H1 (cell line): ENCODE measurements around the gene SQOR. TPM values are rescaled to one million over a fixed set of nuclear protein-coding genes. Genes with fewer than 3 reads are reported as not detected.
"Not testable (repeated sequence)": the region's sequence is repeated elsewhere in the genome, so short reads cannot be mapped to it uniquely, and the experiment has no call there.

ENCODE experiments used
- CTCF ChIA-PET: fragments of 300-600 bp; sonication (Branson Sonifier 250); formaldehyde crosslinking; loops from one replicate; lab custom pipeline; 2021; ENCODE audit not compliant: partially characterized antibody; lab: Charles Lee
- POLR2A ChIA-PET: fragments of 300-600 bp; sonication (Branson Sonifier 250); formaldehyde crosslinking; loops from one replicate; lab custom pipeline; 2021; ENCODE audit warnings: inconsistent platforms; ENCODE audit not compliant: partially characterized antibody; lab: Charles Lee
- DNase-seq, 2 experiments: peaks; one replicate each; pipeline versions ENCODE4 v3.0.0 to v3.0.0-alpha.2; 2010 to 2022; ENCODE audit warnings: low spot score in 2 of 2, low read depth in 1 of 2, mixed read lengths in 1 of 2
- FAIRE-seq: peaks from 2 replicates; lab custom pipeline; 2011; peaks lifted over from hg19 to GRCh38; lab: Jason Lieb, UNC
- H2AFZ ChIP-seq: 2 replicates; pipeline ENCODE4 v1.8.1; 2012; ENCODE audit warnings: low read length, inconsistent platforms
- H2AK5ac ChIP-seq: 2 replicates; pipeline ENCODE4 v1.6.1; 2013; ENCODE audit warnings: low read depth, low read length
- H2BK120ac ChIP-seq: replicated peaks from 2 replicates; pipeline ENCODE3; 2013; ENCODE audit warnings: low read depth, low read length, inconsistent platforms
- H2BK12ac ChIP-seq: 2 replicates; pipeline ENCODE4 v1.6.1; 2013; ENCODE audit warnings: low read depth, low read length
- H2BK15ac ChIP-seq: 2 replicates; pipeline ENCODE4 v1.6.1; 2013; ENCODE audit warnings: low read length
- H2BK20ac ChIP-seq: 2 replicates; pipeline ENCODE4 v1.6.1; 2013; ENCODE audit warnings: low read length
- H2BK5ac ChIP-seq: 2 replicates; pipeline ENCODE4 v1.6.1; 2013; ENCODE audit warnings: low read depth, low read length
- H3K14ac ChIP-seq: 2 replicates; pipeline ENCODE4 v1.6.1; 2013; ENCODE audit warnings: inconsistent platforms; ENCODE audit not compliant: insufficient read length
- H3K18ac ChIP-seq: 2 replicates; pipeline ENCODE4 v1.6.1; 2013; ENCODE audit warnings: low read length; ENCODE audit errors: extremely low read depth
- H3K23ac ChIP-seq: 2 replicates; pipeline ENCODE4 v1.6.1; 2013; ENCODE audit warnings: inconsistent platforms; ENCODE audit not compliant: insufficient read length
- H3K23me2 ChIP-seq: 2 replicates; pipeline ENCODE4 v1.6.1; 2013; ENCODE audit warnings: low read depth, low read length
- H3K27ac ChIP-seq: 2 replicates; pipeline ENCODE4 v1.6.1; 2011; ENCODE audit warnings: low read depth, low read length, inconsistent platforms
- H3K27me3 ChIP-seq, 4 experiments: replicated peaks in 1 of 4; 1 replicate in 1 of 4; 2 replicates in 3 of 4; pipeline versions ENCODE4 v1.6.1 to v1.8.1; 2011 to 2013; ENCODE audit warnings: low read length in 3 of 4, mild to moderate bottlenecking in 3 of 4, inconsistent platforms in 2 of 4, mixed read lengths in 2 of 4, moderate library complexity in 1 of 4; ENCODE audit not compliant: control insufficient read depth in 3 of 4, insufficient read depth in 3 of 4; ENCODE audit errors: extremely low read depth in 1 of 4
- H3K36me3 ChIP-seq, 4 experiments: 2 replicates each; pipeline versions ENCODE4 v1.6.1 to v1.8.1; 2011 to 2013; ENCODE audit warnings: mild to moderate bottlenecking in 4 of 4, low read length in 3 of 4, moderate library complexity in 2 of 4, control low read depth in 1 of 4, inconsistent platforms in 1 of 4; ENCODE audit not compliant: insufficient read depth in 4 of 4, control insufficient read depth in 2 of 4
- H3K4ac ChIP-seq: replicated peaks from 2 replicates; pipeline ENCODE3; 2013; ENCODE audit warnings: low read length, low read depth, mixed read lengths, inconsistent platforms; ENCODE audit not compliant: insufficient read length
- H3K4me1 ChIP-seq, 4 experiments: replicated peaks in 1 of 4; 1 replicate in 1 of 4; 2 replicates in 3 of 4; pipeline versions ENCODE4 v1.6.1 to v1.8.1; 2011 to 2013; ENCODE audit warnings: low read length in 3 of 4, inconsistent platforms in 2 of 4, mixed read lengths in 1 of 4; ENCODE audit not compliant: insufficient read depth in 4 of 4, control insufficient read depth in 3 of 4
- H3K4me2 ChIP-seq, 2 experiments: 2 replicates each; pipeline versions ENCODE4 v1.6.1 to v1.8.1; 2011 to 2013; ENCODE audit warnings: low read depth in 2 of 2, low read length in 2 of 2, control low read depth in 1 of 2, inconsistent platforms in 1 of 2, mild to moderate bottlenecking in 1 of 2; ENCODE audit not compliant: insufficient read depth in 1 of 2
- H3K4me3 ChIP-seq, 4 experiments: fragments of 200-600, 300-600 bp in 1 of 4; sonication (generic), shearing (Covaris generic), sonication (Bioruptor Twin) in 1 of 4; 2 replicates each; pipeline versions ENCODE4 v1.5.1 to v1.8.1; 2011 to 2016; ENCODE audit warnings: low read length in 4 of 4, low read depth in 3 of 4, control low read depth in 2 of 4, inconsistent platforms in 2 of 4, mild to moderate bottlenecking in 2 of 4, mixed read lengths in 1 of 4, moderate library complexity in 1 of 4; ENCODE audit not compliant: insufficient read depth in 2 of 4; ENCODE audit errors: extremely low read depth in 1 of 4
- H3K56ac ChIP-seq: replicated peaks from 2 replicates; pipeline ENCODE3; 2013; ENCODE audit warnings: low read depth, mild to moderate bottlenecking, mixed read lengths, low read length, inconsistent platforms; ENCODE audit not compliant: insufficient read length
- H3K79me1 ChIP-seq: 2 replicates; pipeline ENCODE4 v1.6.1; 2013; ENCODE audit warnings: low read depth, low read length, control low read depth
- H3K79me2 ChIP-seq, 2 experiments: 2 replicates each; pipeline versions ENCODE4 v1.6.1 to v1.8.1; 2012 to 2013; ENCODE audit warnings: low read length in 2 of 2, mild to moderate bottlenecking in 2 of 2, inconsistent platforms in 1 of 2; ENCODE audit not compliant: insufficient read depth in 2 of 2, control insufficient read depth in 1 of 2
- H3K9ac ChIP-seq, 4 experiments: replicated peaks in 1 of 4; 1 replicate in 1 of 4; 2 replicates in 3 of 4; pipeline versions ENCODE4 v1.6.1 to v1.8.1; 2011 to 2013; ENCODE audit warnings: low read depth in 3 of 4, low read length in 3 of 4, control low read depth in 2 of 4, mild to moderate bottlenecking in 2 of 4, moderate library complexity in 2 of 4, inconsistent platforms in 1 of 4; ENCODE audit errors: extremely low read depth in 1 of 4
- H3K9me3 ChIP-seq, 2 experiments: 2 replicates each; pipeline versions ENCODE4 v1.6.1 to v1.8.1; 2012 to 2013; ENCODE audit warnings: mild to moderate bottlenecking in 2 of 2, moderate library complexity in 2 of 2, control low read depth in 1 of 2, inconsistent platforms in 1 of 2, low read depth in 1 of 2, low read length in 1 of 2, mixed read lengths in 1 of 2; ENCODE audit not compliant: insufficient read depth in 2 of 2
- H4K20me1 ChIP-seq, 2 experiments: replicated peaks in 1 of 2; 2 replicates each; pipeline versions ENCODE3 to v1.8.1; 2011 to 2013; ENCODE audit warnings: inconsistent platforms in 2 of 2, low read length in 2 of 2, mild to moderate bottlenecking in 1 of 2; ENCODE audit not compliant: insufficient read depth in 2 of 2, control insufficient read depth in 1 of 2
- H4K5ac ChIP-seq: 2 replicates; pipeline ENCODE4 v1.6.1; 2013; ENCODE audit warnings: low read length, low read depth, mixed read lengths, inconsistent platforms; ENCODE audit not compliant: insufficient read length
- H4K8ac ChIP-seq: 2 replicates; pipeline ENCODE4 v1.8.0; 2013; ENCODE audit warnings: mild to moderate bottlenecking, moderate library complexity, low read length, inconsistent platforms; ENCODE audit not compliant: insufficient read depth; ENCODE audit errors: extremely low read depth
- H4K91ac ChIP-seq: replicated peaks from 2 replicates; pipeline ENCODE3; 2013; ENCODE audit warnings: low read length, mixed read lengths, inconsistent platforms; ENCODE audit not compliant: insufficient read length
- HDAC2 ChIP-seq, 2 experiments: fragments of 300-600 bp in 1 of 2; sonication (generic) in 1 of 2; IDR thresholded peaks; 2 replicates each; pipeline ENCODE4 v1.6.1; 2011 to 2012; ENCODE audit warnings: low read depth in 2 of 2, low read length in 2 of 2, mild to moderate bottlenecking in 2 of 2, moderate library complexity in 2 of 2, borderline replicate concordance in 1 of 2, inconsistent platforms in 1 of 2
- JUND ChIP-seq: IDR thresholded peaks from 2 replicates; pipeline ENCODE4 v1.6.1; 2011; ENCODE audit warnings: mild to moderate bottlenecking, improper control_type of control experiment, low read length
- POU5F1 ChIP-seq: IDR thresholded peaks from 2 replicates; pipeline ENCODE4 v1.6.1; 2011; ENCODE audit warnings: low read depth, mild to moderate bottlenecking, low read length, moderate library complexity
- TBP ChIP-seq: IDR thresholded peaks from 2 replicates; pipeline ENCODE4 v1.6.1; 2011; ENCODE audit warnings: low read depth, low read length, improper control_type of control experiment
- WGBS, 2 experiments: shearing (Covaris generic) in 1 of 2; methylation state at CpG; one replicate each; pipeline versions ENCODE4 v1.1.6 to v1.1.7; 2013 to 2015; ENCODE audit warnings: low lambda C conversion rate in 2 of 2, mixed read lengths in 2 of 2, inconsistent platforms in 1 of 2, low coverage in 1 of 2, missing lambda C conversion rate in 1 of 2; ENCODE audit not compliant: insufficient replicate concordance in 2 of 2, insufficient coverage in 1 of 2, insufficient read length in 1 of 2; ENCODE audit errors: extremely low coverage in 1 of 2, missing lambda C conversion rate in 1 of 2; 5-methylcytosine and 5-hydroxymethylcytosine counted together
- polyA plus RNA-seq, 7 experiments: library from polyadenylated mRNA; depleted of rRNA in 3 of 7; stranded (reverse) in 5 of 7; unstranded in 2 of 7; fragments of >200 nt in 5 of 7; fragments of 200-250 nt in 2 of 7; gene quantifications; 1 replicate in 5 of 7; 2 replicates in 1 of 7; 4 replicates in 1 of 7; pipeline versions ENCODE4 v1.2.1 to v1.2.3, GENCODE V29; 2011 to 2013; ENCODE audit warnings: missing spikeins in 2 of 7, mixed read lengths in 2 of 7
- total RNA-seq: library from RNA; stranded (reverse); fragmentation: NEBNext Ultra II Directional; extraction: Animal tissue kit (Norgen Biotek cat#: 25700); gene quantifications from 2 replicates; pipeline ENCODE4 v1.2.1, GENCODE V29; 2021

The SQOR gene
- total and polyA plus RNA-seq, 2 of the 8 experiments (the other 6 are each of a cell fraction or from before 2014, with no cell fraction given): 0.20 to 0.22 TPM

DNA sequence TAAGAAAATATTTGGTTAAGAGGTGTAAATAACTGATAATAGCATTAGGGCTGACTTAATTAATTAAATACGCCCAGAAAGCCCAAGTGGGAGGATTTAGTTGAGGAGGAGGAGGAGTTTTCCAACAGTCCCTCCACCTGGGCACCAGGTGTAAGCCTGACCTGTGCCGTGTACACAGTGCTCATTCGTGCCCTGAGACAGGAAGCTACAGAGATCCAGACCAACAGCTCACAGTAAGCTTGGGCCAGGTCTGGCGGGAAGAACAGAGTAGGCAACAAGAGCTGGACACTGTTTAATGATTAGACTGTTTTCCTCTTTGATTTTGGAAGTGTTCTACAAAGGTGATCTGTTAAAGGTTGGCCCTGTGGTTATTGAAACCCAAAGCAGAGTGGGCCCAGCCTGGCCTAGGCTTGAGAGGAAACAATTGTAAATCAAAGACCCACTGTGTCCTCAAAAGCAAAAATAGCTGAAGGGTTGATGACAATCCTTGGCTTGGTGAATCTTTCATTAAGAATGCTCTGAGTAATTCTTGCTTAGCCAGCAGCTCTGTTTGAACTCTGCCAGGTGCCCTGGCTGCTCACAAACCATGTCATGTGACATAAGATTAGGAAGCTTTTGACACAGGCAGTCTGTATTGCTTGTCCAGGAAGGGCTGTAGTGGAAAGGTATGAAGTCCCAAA lies 13.8 kb downstream of the SQOR start (continued):
- TF ChIP-seq HDAC2 (IDR thresholded peaks at IDR 0.05; ENCODE audit: borderline replicate concordance in 1 of 2, low read depth in 2 of 2, low read length in 2 of 2) (no peak), JUND (no peak), TBP (no peak), POU5F1 (no peak)

DNA sequence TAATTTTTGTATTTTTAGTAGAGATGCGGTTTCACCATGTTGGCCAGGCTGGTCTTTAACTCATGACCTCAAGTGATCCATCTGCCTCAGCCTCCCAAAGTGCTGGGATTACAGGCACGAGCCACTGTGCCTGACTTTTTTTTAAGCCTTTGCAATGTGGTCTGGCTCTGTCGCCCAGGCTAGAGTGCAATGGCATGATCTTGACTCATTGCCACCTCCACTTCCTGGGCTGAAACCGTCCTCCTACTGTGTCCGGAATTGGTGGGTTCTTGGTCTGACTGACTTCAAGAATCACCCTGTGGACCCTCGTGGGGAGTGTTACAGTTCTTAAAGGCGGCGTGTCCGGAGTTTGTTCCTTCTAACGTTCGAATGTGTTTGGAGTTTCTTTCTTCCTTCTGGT lies 15.2 kb downstream of the SQOR start:
- WGBS, 2 experiments: 88% methylated on average over 11 of the region's 11 CpGs; no CpG with 5 or more reads in 1 of the 2 experiments
- H3K27me3 ChIP-seq, H3K23me2 ChIP-seq, H3K14ac ChIP-seq, DNase-seq, H4K5ac ChIP-seq, H3K4ac ChIP-seq, H2AFZ ChIP-seq, H3K4me3 ChIP-seq, H2BK12ac ChIP-seq, H4K91ac ChIP-seq, H4K8ac ChIP-seq, H2BK20ac ChIP-seq, H3K23ac ChIP-seq, H3K27ac ChIP-seq, H2BK120ac ChIP-seq, H3K18ac ChIP-seq, H3K9ac ChIP-seq, H3K56ac ChIP-seq, H4K20me1 ChIP-seq, POLR2A ChIA-PET, H3K9me3 ChIP-seq, H2AK5ac ChIP-seq, H3K4me1 ChIP-seq, H3K36me3 ChIP-seq, H3K4me2 ChIP-seq, H3K79me2 ChIP-seq, H2BK15ac ChIP-seq, FAIRE-seq, H3K79me1 ChIP-seq, H2BK5ac ChIP-seq: not testable (repeated sequence)
- CTCF ChIA-PET: interaction anchor here (1.2 kb wide), 2 partner anchors 10 to 22 kb away, joined by 3 to 5 read pairs; no protein-coding TSS in a partner anchor
